HepG2 (cell line): ENCODE data around the gene CBFA2T2. TPM values are rescaled to one million over a fixed set of nuclear protein-coding genes. Genes with fewer than 3 reads are reported as not detected.

Source experiments
- AHR ChIP-seq: IDR thresholded peaks from 2 replicates; pipeline ENCODE4 v1.6.1; 2018; ENCODE audit warnings: missing genetic modification reagents, missing compliant biosample characterization
- AKAP8 ChIP-seq: sonication (generic); formaldehyde crosslinking; IDR thresholded peaks from 2 replicates; pipeline ENCODE4 v1.5.1; 2020; ENCODE audit warnings: mild to moderate bottlenecking, missing genetic modification reagents
- ETV5 ChIP-seq: IDR thresholded peaks from 2 replicates; pipeline ENCODE4 v1.6.1; 2018; ENCODE audit warnings: missing biosample characterization, missing genetic modification reagents, inconsistent platforms, borderline replicate concordance
- FOXO4 ChIP-seq: sonication (generic); formaldehyde crosslinking; conservative IDR thresholded peaks from 2 replicates; pipeline ENCODE4 v1.8.1; 2023; ENCODE audit warnings: missing genetic modification reagents
- JUNB ChIP-seq: sonication (generic); formaldehyde crosslinking; IDR thresholded peaks from 2 replicates; pipeline ENCODE4 v1.8.0; 2022; ENCODE audit warnings: missing genetic modification reagents, mild to moderate bottlenecking, borderline replicate concordance
- NFKBIZ ChIP-seq: IDR thresholded peaks from 2 replicates; pipeline ENCODE4 v1.6.1; 2018; ENCODE audit warnings: missing genetic modification reagents, missing compliant biosample characterization
- NFYB ChIP-seq: sonication (generic); formaldehyde crosslinking; IDR thresholded peaks from 2 replicates; pipeline ENCODE4 v1.4.0; 2020; ENCODE audit warnings: missing genetic modification reagents
- POLR2AphosphoS5 ChIP-seq: IDR thresholded peaks from 2 replicates; pipeline ENCODE4 v1.6.1; 2012; ENCODE audit warnings: low read depth, low read length
- SAP130 ChIP-seq: IDR thresholded peaks from 2 replicates; pipeline ENCODE4 v1.6.1; 2016; ENCODE audit warnings: low read depth
- ZBTB43 ChIP-seq: sonication (generic); formaldehyde crosslinking; conservative IDR thresholded peaks from 2 replicates; pipeline ENCODE4 v1.4.0; 2020; ENCODE audit warnings: missing genetic modification reagents
- ZC3H13 ChIP-seq: sonication (generic); formaldehyde crosslinking; IDR thresholded peaks from 2 replicates; pipeline ENCODE4 v1.8.1; 2023; ENCODE audit warnings: mild to moderate bottlenecking, missing genetic modification reagents, moderate library complexity
- ZFP37 ChIP-seq: sonication (generic); formaldehyde crosslinking; IDR thresholded peaks from 2 replicates; pipeline ENCODE4 v1.4.0; 2020; ENCODE audit warnings: missing genetic modification reagents, borderline replicate concordance
- ZNF282 ChIP-seq: fragments of 450-650 bp; IDR thresholded peaks from 2 replicates; pipeline ENCODE4 v1.6.1; 2018; ENCODE audit not compliant: partially characterized antibody
- ZNF33B ChIP-seq: sonication (generic); formaldehyde crosslinking; IDR thresholded peaks from 2 replicates; pipeline ENCODE4 v1.5.1; 2020; ENCODE audit warnings: mild to moderate bottlenecking, missing genetic modification reagents
- ZNF547 ChIP-seq: sonication (generic); formaldehyde crosslinking; IDR thresholded peaks from 2 replicates; pipeline ENCODE4 v1.5.1; 2020; ENCODE audit warnings: mild to moderate bottlenecking, missing genetic modification reagents
- ZNF574 ChIP-seq: sonication (generic); formaldehyde crosslinking; IDR thresholded peaks from 2 replicates; pipeline ENCODE4 v1.4.0; 2020; ENCODE audit warnings: missing genetic modification reagents
- ZNF598 ChIP-seq: sonication (generic); formaldehyde crosslinking; IDR thresholded peaks from 2 replicates; pipeline ENCODE4 v1.5.1; 2020; ENCODE audit warnings: mild to moderate bottlenecking, missing genetic modification reagents, borderline replicate concordance
- ZNF746 ChIP-seq: sonication (generic); formaldehyde crosslinking; IDR thresholded peaks from 2 replicates; pipeline ENCODE4 v1.8.0; 2022; ENCODE audit warnings: mild to moderate bottlenecking, missing genetic modification reagents
- polyA plus RNA-seq, 8 experiments: library from polyadenylated mRNA; depleted of rRNA in 3 of 8; stranded (reverse) in 7 of 8; unstranded in 1 of 8; fragments of >200 nt; fragmentation: Illumina TruSeq in 4 of 8; extraction: Trizol in 4 of 8; gene quantifications; 2 replicates each; pipeline versions ENCODE4 v1.2.1 to v1.2.3, GENCODE V29; 2011 to 2016; ENCODE audit warnings: low read depth in 4 of 8, missing spikeins in 1 of 8, mixed read lengths in 1 of 8; ENCODE audit not compliant: insufficient read depth in 1 of 8
- total RNA-seq, 5 experiments: library from RNA; depleted of rRNA; stranded (reverse); fragments of >200 nt; fragmentation: Illumina TruSeq; extraction: Trizol; gene quantifications; 2 replicates each; pipeline ENCODE4 v1.2.3, GENCODE V29; 2016; ENCODE audit warnings: low read depth in 1 of 5

The CBFA2T2 gene
- total and polyA plus RNA-seq, 2 of the 13 experiments (the other 11 are each of a cell fraction or from before 2014, with no cell fraction given): 6.3 to 21.2 TPM

GRCh38 chr20:33651562-33652048 lies 161.7 kb downstream of the CBFA2T2 start (continued):
- no peak for TF ChIP-seq ZBTB43 (CRISPR knock-in tag)
- TF ChIP-seq JUNB: no peak
- TF ChIP-seq NFYB (CRISPR knock-in tag): no peak
- peak; percentile 8; the same call in 1 of the 2 replicates for TF ChIP-seq POLR2AphosphoS5
- 0 out of 2 replicates have a peak, but pooled peaks have one; percentile 86 for TF ChIP-seq FOXO4
- TF ChIP-seq AHR (CRISPR knock-in tag): no peak
- no peak for TF ChIP-seq NFKBIZ (CRISPR knock-in tag)
- TF ChIP-seq ZNF746 (CRISPR knock-in tag): 0 out of 2 replicates have a peak, but pooled peaks have one; percentile 34
- TF ChIP-seq ETV5: no peak
- no peak for TF ChIP-seq SAP130 (CRISPR knock-in tag)
- peak; percentile 6; the same call in 1 of the 2 replicates for TF ChIP-seq AKAP8
- 0 out of 2 replicates have a peak, but pooled peaks have one; percentile 56 for TF ChIP-seq ZNF547 (CRISPR knock-in tag)
- TF ChIP-seq ZC3H13 (CRISPR knock-in tag): peak; percentile 46; the same call in 1 of the 2 replicates
- no peak for TF ChIP-seq ZNF574 (CRISPR knock-in tag)
- TF ChIP-seq ZNF598 (CRISPR knock-in tag): no peak
- TF ChIP-seq ZNF282: no peak
- no peak for TF ChIP-seq ZFP37 (CRISPR knock-in tag)
- TF ChIP-seq ZNF33B: 0 out of 2 replicates have a peak, but pooled peaks have one; percentile 39
